ENCODE data around the gene UBE2J2. TPM values are rescaled to one million over a fixed set of nuclear protein-coding genes. Genes with fewer than 3 reads are reported as not detected.

The UBE2J2 gene
- total RNA-seq, 4 donors from 2014 or later, result 31.3 to 42.3 (median 38.3) TPM

- intact Hi-C loops (cut with DNase I; ENCODE audit: low total_unique reads) (loop anchor here (2.0 to 5.0 kb wide), 2 partner anchors 167 to 258 kb away; no protein-coding TSS in a partner anchor), in situ Hi-C loops (cut with MboI; ENCODE audit: low sequenced_read_pairs in 4 of 4) (no loop called here)
- Histone ChIP-seq H3K4me1 (no peaks in the 10 kb centered on the region), H3K4me3 (no peak overlapping the region), H3K9me3 (no peaks in the 10 kb centered on the region), H3K27ac (no peak overlapping the region), H3K27me3 (peaks cover 15 to 26% (median 24%) of the 10 kb centered on the region in 3 donors), H3K36me3 (peaks cover 0 to 2% of the 10 kb centered on the region in 2 donors)
- DNase-seq, result no peak
- TF ChIP-seq CTCF (IDR thresholded peaks at IDR 0.05 in 4 of 5, conservative IDR thresholded peaks at IDR 0.05 in 1 of 5) (peak; percentile 10 to 72 (median 60)), POLR2A (IDR thresholded peaks at IDR 0.05) (no peak)
- peak in 1 of 2 donors; percentile 44 for ATAC-seq
Observed at GRCh38 chr1:1290238-1290731, 16.6 kb upstream of the UBE2J2 start.

GRCh38 chr1:1287288-1288110 lies 13.8 kb upstream of the UBE2J2 start:
- DNase-seq (no peak), ATAC-seq (no peak)
- intact Hi-C loops (cut with DNase I; ENCODE audit: low total_unique reads) (no loop called here), in situ Hi-C loops (cut with MboI; ENCODE audit: low sequenced_read_pairs in 4 of 4) (no loop called here)
- no peaks in the 10 kb centered on the region for H3K4me1 ChIP-seq
- no peak overlapping the region for H3K27ac ChIP-seq
- H3K4me3 ChIP-seq, result no peak overlapping the region
- peaks cover 15 to 34% (median 24%) of the 10 kb centered on the region in 3 donors for H3K27me3 ChIP-seq
- H3K36me3 ChIP-seq, result no peaks in the 10 kb centered on the region
- TF ChIP-seq CTCF (IDR thresholded peaks at IDR 0.05 in 4 of 5, conservative IDR thresholded peaks at IDR 0.05 in 1 of 5) (no peak), POLR2A (IDR thresholded peaks at IDR 0.05) (no peak)
- H3K9me3 ChIP-seq, result no peaks in the 10 kb centered on the region

- H3K36me3 ChIP-seq, result no peaks in the 10 kb centered on the region
- H3K9me3 ChIP-seq, result no peaks in the 10 kb centered on the region
- in situ Hi-C loops (cut with MboI; ENCODE audit: low sequenced_read_pairs in 4 of 4), result no loop called here
- no peak for DNase-seq
- no peak overlapping the region for H3K27ac ChIP-seq
- H3K4me3 ChIP-seq, result no peak overlapping the region
- intact Hi-C loops (cut with DNase I; ENCODE audit: low total_unique reads), result no loop called here
- H3K4me1 ChIP-seq, result peaks cover 0 to 4% of the 10 kb centered on the region in 2 donors
- peaks cover 15 to 34% (median 24%) of the 10 kb centered on the region in 3 donors for H3K27me3 ChIP-seq
- ATAC-seq, result no peak
- TF ChIP-seq POLR2A (IDR thresholded peaks at IDR 0.05) (no peak), CTCF (IDR thresholded peaks at IDR 0.05 in 4 of 5, conservative IDR thresholded peaks at IDR 0.05 in 1 of 5) (no peak)
Observed at GRCh38 chr1:1286313-1287261, 12.9 kb upstream of the UBE2J2 start.

GRCh38 chr1:1285611-1286311 lies 12.1 kb upstream of the UBE2J2 start:
- intact Hi-C loops (cut with DNase I; ENCODE audit: low total_unique reads) (no loop called here), in situ Hi-C loops (cut with MboI; ENCODE audit: low sequenced_read_pairs in 4 of 4) (no loop called here)
- H3K4me1 ChIP-seq, result peaks cover 0 to 6% of the 10 kb centered on the region in 2 donors
- DNase-seq (no peak), ATAC-seq (no peak)
- H3K4me3 ChIP-seq, result no peak overlapping the region
- no peaks in the 10 kb centered on the region for H3K9me3 ChIP-seq
- H3K27ac ChIP-seq, result no peak overlapping the region
- peaks cover 15 to 34% (median 24%) of the 10 kb centered on the region in 3 donors for H3K27me3 ChIP-seq
- H3K36me3 ChIP-seq, result no peaks in the 10 kb centered on the region
- TF ChIP-seq POLR2A (IDR thresholded peaks at IDR 0.05) (no peak), CTCF (IDR thresholded peaks at IDR 0.05 in 4 of 5, conservative IDR thresholded peaks at IDR 0.05 in 1 of 5) (no peak)

All from gastrocnemius medialis (tissue), 4 donors.